GM18502 (cell line): ENCODE measurements around the gene MRPL42.

Source experiments
- ATAC-seq: cut with Tn5 transposase; IDR thresholded peaks from one replicate; pipeline ENCODE4 v1.9.1; 2021; ENCODE audit warnings: mild to moderate bottlenecking; ENCODE audit not compliant: unreplicated experiment, poor library complexity

MRPL42 gene

GRCh38 chr12:93442411-93443340, 24.6 kb upstream of the MRPL42 start:
- ATAC-seq, result no peak

GRCh38 chr12:93443576-93443975, 23.7 kb upstream of the MRPL42 start:
- no peak for ATAC-seq

GRCh38 chr12:93447555-93448290, 19.6 kb upstream of the MRPL42 start:
- no peak for ATAC-seq

GRCh38 chr12:93448796-93449195, 18.5 kb upstream of the MRPL42 start:
- ATAC-seq, result peak; percentile 13

- ATAC-seq, result peak; percentile 85
Measured at GRCh38 chr12:93449277-93449676, 18.0 kb upstream of the MRPL42 start.

GRCh38 chr12:93451423-93452158, 15.7 kb upstream of the MRPL42 start:
- no peak for ATAC-seq

GRCh38 chr12:93453633-93454032, 13.7 kb upstream of the MRPL42 start:
- no peak for ATAC-seq

GRCh38 chr12:93456077-93456476, 11.2 kb upstream of the MRPL42 start:
- no peak for ATAC-seq

- ATAC-seq, result no peak
Measured at GRCh38 chr12:93459097-93459496, 8.2 kb upstream of the MRPL42 start.

GRCh38 chr12:93460003-93460402, 7.3 kb upstream of the MRPL42 start:
- ATAC-seq, result no peak

GRCh38 chr12:93460902-93461301, 6.4 kb upstream of the MRPL42 start:
- ATAC-seq, result no peak

GRCh38 chr12:93461503-93461902, 5.8 kb upstream of the MRPL42 start:
- ATAC-seq, result no peak

- no peak for ATAC-seq
Measured at GRCh38 chr12:93465841-93466240, 1.5 kb upstream of the MRPL42 start.

- ATAC-seq, result no peak
Measured at GRCh38 chr12:93466625-93467350, 526 bp upstream of the MRPL42 start.

- peak; percentile 40 for ATAC-seq
Measured at GRCh38 chr12:93468008-93468371, 676 bp downstream of the MRPL42 start.

GRCh38 chr12:93469386-93469785, 2.1 kb downstream of the MRPL42 start:
- ATAC-seq, result no peak

GRCh38 chr12:93476555-93476954, 9.2 kb downstream of the MRPL42 start:
- no peak for ATAC-seq

GRCh38 chr12:93482721-93483120, 15.4 kb downstream of the MRPL42 start:
- no peak for ATAC-seq

- ATAC-seq, result no peak
Measured at GRCh38 chr12:93483151-93483807, 16.0 kb downstream of the MRPL42 start.
